GM18951 (cell line): ENCODE results near the gene HLX.

ENCODE experiments used
- POLR2A ChIP-seq: IDR thresholded peaks from 4 replicates; pipeline ENCODE4 v1.6.1; 2011; ENCODE audit warnings: mild to moderate bottlenecking; ENCODE audit not compliant: insufficient read length, insufficient read depth; ENCODE audit errors: extremely low read depth
- in situ Hi-C: fragments of 300-500 bp; cut with MboI; formaldehyde crosslinking; loops from one replicate; pipeline ENCODE4 v1.12.0; 2022; ENCODE audit warnings: low sequenced_read_pairs, mixed read lengths, inconsistent platforms; ENCODE audit not compliant: unreplicated experiment

The HLX gene

GRCh38 chr1:220915954-220916353 lies 36.7 kb downstream of the HLX start:
- no peak for TF ChIP-seq POLR2A
- in situ Hi-C loops: no loop called here

DNA sequence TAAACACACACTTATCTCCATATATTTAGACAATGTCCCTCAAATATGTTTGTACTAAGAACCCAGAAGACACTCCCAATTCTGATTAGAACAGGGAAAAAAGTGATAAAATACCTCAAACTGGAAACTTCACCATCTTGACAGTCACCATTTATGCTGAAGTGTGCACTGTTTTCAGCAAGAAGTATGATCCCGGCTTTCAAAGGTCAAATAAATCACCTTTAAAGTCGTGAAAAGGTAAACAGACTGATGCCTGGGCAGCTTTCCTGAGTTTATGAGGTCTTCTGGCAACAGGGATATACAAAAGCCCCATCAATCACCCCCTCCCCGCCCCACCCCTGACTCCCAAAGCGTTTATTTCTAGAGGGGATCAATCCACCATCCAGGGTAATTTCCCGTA lies 37.9 kb downstream of the HLX start:
- TF ChIP-seq POLR2A: no peak
- in situ Hi-C loops: no loop called here

GRCh38 chr1:220917535-220918209 lies 38.4 kb downstream of the HLX start:
- in situ Hi-C loops: no loop called here
- TF ChIP-seq POLR2A: no peak

GRCh38 chr1:220918285-220918951 lies 39.2 kb downstream of the HLX start:
- in situ Hi-C loops: no loop called here
- TF ChIP-seq POLR2A: no peak

DNA sequence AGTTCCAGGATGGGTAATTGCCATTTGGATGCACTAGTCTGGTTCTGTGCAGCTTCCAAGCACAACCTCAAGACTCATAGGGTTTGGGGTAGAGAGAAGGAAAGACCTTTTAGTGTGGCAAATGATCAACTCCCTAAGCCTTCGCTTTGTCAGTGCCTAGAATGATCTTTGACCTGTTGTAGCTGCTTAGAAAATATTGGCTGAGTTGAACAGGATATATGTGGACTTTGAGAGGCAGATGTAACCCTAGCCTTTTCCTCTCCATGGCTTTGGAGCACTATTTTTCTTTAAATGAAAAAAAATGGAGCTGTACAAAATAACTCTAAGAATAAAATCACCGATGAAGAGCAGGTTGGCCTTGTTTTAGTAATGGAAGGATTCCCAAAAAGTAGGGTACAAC lies 41.7 kb downstream of the HLX start:
- no peak for TF ChIP-seq POLR2A
- in situ Hi-C loops: no loop called here

DNA sequence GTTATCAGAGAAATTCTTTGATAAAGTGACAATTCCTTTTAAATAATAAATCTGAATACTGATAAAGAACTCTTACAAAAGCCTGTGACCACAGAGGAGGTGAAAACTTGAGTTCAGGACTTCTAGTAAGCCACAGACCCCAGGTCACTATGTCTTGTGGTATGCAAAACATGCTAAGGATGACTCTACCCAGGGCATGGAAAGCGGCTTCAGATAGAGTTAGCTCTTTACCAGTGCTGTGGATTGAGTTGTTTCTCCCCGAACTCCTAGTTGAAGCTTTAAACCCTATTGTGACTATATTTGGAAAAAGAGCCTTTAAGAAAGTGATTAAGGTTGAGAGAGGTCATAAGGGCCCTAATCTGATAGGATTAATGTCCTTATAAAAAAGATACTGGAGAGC lies 42.3 kb downstream of the HLX start:
- in situ Hi-C loops: no loop called here
- TF ChIP-seq POLR2A: no peak

DNA sequence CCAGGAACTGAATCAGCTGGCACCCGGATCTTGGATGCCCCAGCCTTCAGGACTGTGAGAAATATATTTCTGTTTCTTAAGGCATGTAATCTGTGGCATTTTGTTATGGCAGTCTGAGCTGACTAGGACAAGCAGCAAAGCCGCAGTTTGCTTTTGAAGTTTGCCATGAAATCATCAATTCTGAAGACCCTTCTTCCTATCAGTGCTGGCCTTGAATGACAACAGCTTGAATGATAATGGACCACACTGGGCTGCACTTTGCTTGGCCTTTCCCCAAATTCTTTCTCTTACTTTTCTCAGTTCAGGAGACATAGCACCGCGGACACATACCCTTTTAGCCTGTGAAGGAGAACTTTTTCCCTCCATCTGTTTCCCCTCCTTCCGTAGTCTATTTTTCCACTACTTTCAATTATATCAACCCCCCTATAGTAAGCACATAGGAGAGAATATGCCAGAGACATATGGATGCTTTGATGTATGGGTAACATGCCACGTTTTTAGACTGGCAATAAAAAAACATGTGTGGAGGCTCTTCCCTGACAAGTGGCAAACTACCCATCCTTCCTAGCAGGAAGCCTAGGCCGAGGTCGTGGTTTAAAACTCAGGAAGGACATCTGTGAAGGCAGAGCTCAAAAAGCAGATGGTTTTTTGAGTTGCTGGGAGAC lies 42.9 kb downstream of the HLX start:
- in situ Hi-C loops: no loop called here
- no peak for TF ChIP-seq POLR2A

GRCh38 chr1:220922951-220923350 lies 43.7 kb downstream of the HLX start:
- in situ Hi-C loops: no loop called here
- no peak for TF ChIP-seq POLR2A

GRCh38 chr1:220924331-220924970 lies 45.2 kb downstream of the HLX start:
- in situ Hi-C loops: no loop called here
- TF ChIP-seq POLR2A: no peak

- in situ Hi-C loops: no loop called here
- TF ChIP-seq POLR2A: no peak
Observed at GRCh38 chr1:220925707-220926106, 46.5 kb downstream of the HLX start.

- in situ Hi-C loops: no loop called here
- no peak for TF ChIP-seq POLR2A
Observed at GRCh38 chr1:220926146-220926545, 46.9 kb downstream of the HLX start.

GRCh38 chr1:220927442-220927841 lies 48.2 kb downstream of the HLX start:
- no peak for TF ChIP-seq POLR2A
- in situ Hi-C loops: no loop called here

- in situ Hi-C loops: no loop called here
- TF ChIP-seq POLR2A: no peak
Observed at GRCh38 chr1:220928320-220928719, 49.1 kb downstream of the HLX start.
